ENCODE data around the gene SLC16A6. TPM values are rescaled to one million over a fixed set of nuclear protein-coding genes. Genes with fewer than 3 reads are reported as not detected.

SLC16A6 gene
- total RNA-seq, 6 donors from 2014 or later = 2.4 to 9.9 (median 6.5) TPM

DNA sequence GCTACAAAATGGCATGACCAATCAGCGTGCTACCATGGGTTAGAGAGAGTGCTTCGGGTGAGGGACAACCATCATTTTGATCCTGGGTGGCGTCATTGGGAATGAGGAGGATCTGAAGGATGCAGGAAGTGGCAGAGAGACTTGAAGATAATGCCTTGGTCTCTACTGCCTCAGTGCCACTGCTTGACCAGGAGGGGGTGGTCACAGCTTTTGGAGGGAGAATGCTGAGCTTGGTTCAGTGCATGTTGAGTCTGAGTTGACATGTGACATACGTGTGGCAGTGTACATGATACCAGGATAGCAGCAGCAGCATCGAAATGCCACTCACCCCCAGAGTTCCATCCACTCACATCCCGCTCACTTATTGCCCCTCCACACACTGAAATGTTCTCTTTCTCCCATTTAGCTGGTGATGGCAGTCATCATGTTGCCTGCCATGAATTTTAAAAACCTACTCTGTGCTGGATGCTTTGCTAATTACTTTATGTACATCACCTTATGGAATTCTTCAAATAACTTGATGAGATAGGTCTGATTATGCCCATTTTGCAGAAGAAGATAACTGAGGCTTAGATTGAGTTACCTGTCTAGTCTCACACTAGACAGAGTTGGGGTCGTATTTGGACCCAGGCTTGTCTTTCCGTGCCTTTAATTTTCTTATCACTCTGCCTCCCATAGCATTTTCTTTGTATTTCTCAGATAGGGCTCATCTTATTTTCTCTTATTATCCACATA lies 37.1 kb upstream of the SLC16A6 start:
- DNase-seq (no peak), ATAC-seq (ENCODE audit: low FRiP score in 2 of 2) (no peak)
- H3K27ac ChIP-seq = no peak overlapping the region
- no peaks in the 10 kb centered on the region for H3K4me1 ChIP-seq
- H3K4me3 ChIP-seq = no peak overlapping the region
- no peak for TF ChIP-seq EP300 (IDR thresholded peaks at IDR 0.05)
- TF ChIP-seq, protein P1, sequence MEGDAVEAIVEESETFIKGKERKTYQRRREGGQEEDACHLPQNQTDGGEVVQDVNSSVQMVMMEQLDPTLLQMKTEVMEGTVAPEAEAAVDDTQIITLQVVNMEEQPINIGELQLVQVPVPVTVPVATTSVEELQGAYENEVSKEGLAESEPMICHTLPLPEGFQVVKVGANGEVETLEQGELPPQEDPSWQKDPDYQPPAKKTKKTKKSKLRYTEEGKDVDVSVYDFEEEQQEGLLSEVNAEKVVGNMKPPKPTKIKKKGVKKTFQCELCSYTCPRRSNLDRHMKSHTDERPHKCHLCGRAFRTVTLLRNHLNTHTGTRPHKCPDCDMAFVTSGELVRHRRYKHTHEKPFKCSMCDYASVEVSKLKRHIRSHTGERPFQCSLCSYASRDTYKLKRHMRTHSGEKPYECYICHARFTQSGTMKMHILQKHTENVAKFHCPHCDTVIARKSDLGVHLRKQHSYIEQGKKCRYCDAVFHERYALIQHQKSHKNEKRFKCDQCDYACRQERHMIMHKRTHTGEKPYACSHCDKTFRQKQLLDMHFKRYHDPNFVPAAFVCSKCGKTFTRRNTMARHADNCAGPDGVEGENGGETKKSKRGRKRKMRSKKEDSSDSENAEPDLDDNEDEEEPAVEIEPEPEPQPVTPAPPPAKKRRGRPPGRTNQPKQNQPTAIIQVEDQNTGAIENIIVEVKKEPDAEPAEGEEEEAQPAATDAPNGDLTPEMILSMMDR (IDR thresholded peaks at IDR 0.05) = peak in 2 of 6 experiments; percentile 7 to 16
- no peaks in the 10 kb centered on the region for H3K36me3 ChIP-seq
- WGBS, 2 donors = 89 to 93% methylated on average over 8 of the region's 8 CpGs
- H3K9me3 ChIP-seq = peaks cover 0 to 22% (median 5%) of the 10 kb centered on the region in 4 donors
- H3K27me3 ChIP-seq = no peaks in the 10 kb centered on the region

- ATAC-seq (ENCODE audit: low FRiP score in 2 of 2) (no peak), DNase-seq (no peak)
- Histone ChIP-seq H3K4me3 (no peak overlapping the region), H3K36me3 (no peaks in the 10 kb centered on the region), H3K27me3 (no peaks in the 10 kb centered on the region), H3K4me1 (no peaks in the 10 kb centered on the region), H3K27ac (no peak overlapping the region), H3K9me3 (peaks cover 0 to 12% (median 3%) of the 10 kb centered on the region in 4 donors)
- TF ChIP-seq POLR2AphosphoS5 (IDR thresholded peaks at IDR 0.05) = no peak
- TF ChIP-seq POLR2A (IDR thresholded peaks at IDR 0.05) = no peak
- no peak for TF ChIP-seq EP300 (IDR thresholded peaks at IDR 0.05)
- TF ChIP-seq, protein P1 (IDR thresholded peaks at IDR 0.05) = no peak
- WGBS, 2 donors = 76 to 81% methylated on average over 5 of the region's 5 CpGs
Observed at GRCh38 chr17:68326681-68327080, 35.8 kb upstream of the SLC16A6 start.

DNA sequence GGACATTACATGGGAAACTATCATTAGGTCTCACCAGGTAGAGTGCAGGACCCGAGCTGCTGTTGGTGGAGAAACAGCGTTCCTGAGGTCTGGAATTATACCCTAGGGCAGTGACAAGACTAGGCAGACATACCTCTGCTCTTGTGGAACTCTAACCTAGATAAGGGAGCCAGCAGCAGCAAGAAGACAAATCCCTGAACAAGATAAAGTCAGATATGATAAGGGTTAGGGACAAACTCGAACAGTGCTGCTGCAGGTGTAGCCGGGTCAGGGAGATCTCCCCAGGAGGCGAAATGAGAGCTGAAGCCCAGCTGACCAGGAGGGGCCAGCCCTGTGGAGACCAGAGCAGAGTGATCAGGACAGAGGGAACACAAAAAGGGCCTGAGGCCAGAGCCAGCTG lies 35.0 kb upstream of the SLC16A6 start:
- no peaks in the 10 kb centered on the region for H3K27me3 ChIP-seq
- no peaks in the 10 kb centered on the region for H3K36me3 ChIP-seq
- WGBS, 2 donors = 67 to 80% methylated on average over 5 of the region's 5 CpGs
- H3K9me3 ChIP-seq = peaks cover 0 to 6% (median 0%) of the 10 kb centered on the region in 4 donors
- no peaks in the 10 kb centered on the region for H3K4me1 ChIP-seq
- ATAC-seq (ENCODE audit: low FRiP score in 2 of 2) (no peak), DNase-seq (no peak)
- TF ChIP-seq EP300 (IDR thresholded peaks at IDR 0.05) = no peak
- no peak for TF ChIP-seq POLR2AphosphoS5 (IDR thresholded peaks at IDR 0.05)
- TF ChIP-seq, protein P1 (IDR thresholded peaks at IDR 0.05) = no peak
- no peak for TF ChIP-seq POLR2A (IDR thresholded peaks at IDR 0.05)
- H3K4me3 ChIP-seq = no peak overlapping the region
- no peak overlapping the region for H3K27ac ChIP-seq

DNA sequence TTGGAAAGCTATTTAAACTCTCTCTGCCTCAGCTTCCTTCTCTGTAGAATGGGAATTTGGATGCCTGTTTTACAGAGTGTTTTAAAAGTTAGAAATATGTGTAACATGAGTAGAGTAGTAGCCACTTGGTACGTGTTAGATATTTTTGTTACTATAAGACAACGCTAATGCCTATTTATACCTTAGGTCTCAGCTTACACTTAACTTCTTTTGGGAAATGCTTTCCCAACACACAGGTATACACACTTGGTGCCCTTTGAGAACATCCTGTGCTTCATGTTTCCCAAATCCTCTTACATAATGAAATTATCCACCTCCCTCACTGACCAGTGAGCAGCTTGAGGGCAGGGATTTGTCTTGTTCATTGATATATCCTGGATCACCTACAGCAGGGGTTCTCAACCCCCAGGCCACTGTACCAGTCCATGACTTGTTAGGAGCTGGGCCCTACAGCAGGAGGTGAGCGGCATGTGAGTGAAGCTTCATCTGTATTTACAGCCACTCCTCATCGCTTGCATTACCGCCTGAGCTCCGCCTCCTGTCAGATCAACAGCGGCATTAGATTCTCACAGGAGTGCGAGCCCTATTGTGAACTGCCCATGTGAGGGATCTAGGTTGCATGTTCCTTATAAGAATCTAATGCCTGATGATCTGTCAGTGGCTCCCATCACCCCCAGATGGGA lies 33.9 kb upstream of the SLC16A6 start:
- no peak overlapping the region for H3K27ac ChIP-seq
- no peak overlapping the region for H3K4me3 ChIP-seq
- no peaks in the 10 kb centered on the region for H3K9me3 ChIP-seq
- H3K27me3 ChIP-seq = no peaks in the 10 kb centered on the region
- DNase-seq = no peak
- no peak for ATAC-seq (ENCODE audit: low FRiP score in 2 of 2)
- TF ChIP-seq POLR2AphosphoS5 (IDR thresholded peaks at IDR 0.05) = no peak
- no peak for TF ChIP-seq EP300 (IDR thresholded peaks at IDR 0.05)
- TF ChIP-seq POLR2A (IDR thresholded peaks at IDR 0.05) = no peak
- TF ChIP-seq, protein P1 (IDR thresholded peaks at IDR 0.05) = no peak
- H3K4me1 ChIP-seq = no peaks in the 10 kb centered on the region
- H3K36me3 ChIP-seq = no peaks in the 10 kb centered on the region
- 88 to 96% methylated on average over 8 of the region's 8 CpGs for WGBS, 2 donors
